HL-60 (cell line): ENCODE results near the gene FBXL7.

Source experiments
- DNase-seq, 2 experiments: peaks; one replicate each; pipeline ENCODE4 v3.0.0-alpha.2; 2010 to 2020; ENCODE audit warnings: low read depth in 1 of 2, low spot score in 1 of 2
- H3K27ac ChIP-seq: fragments of 250-450 bp; sonication (Bioruptor Pico); replicated peaks from 2 replicates; pipeline ENCODE4 v1.5.1; 2020; ENCODE audit warnings: mild to moderate bottlenecking, moderate library complexity
- H3K27me3 ChIP-seq: fragments of 250-450 bp; sonication (Bioruptor Pico); 2 replicates; pipeline ENCODE4 v1.5.1; 2021; ENCODE audit warnings: mild to moderate bottlenecking, moderate library complexity; ENCODE audit not compliant: insufficient read depth, poor library complexity, severe bottlenecking
- H3K4me3 ChIP-seq: replicated peaks from 2 replicates; pipeline ENCODE4 v1.5.1; 2011; ENCODE audit warnings: mild to moderate bottlenecking, control low read depth, low read length; ENCODE audit not compliant: insufficient read depth
- CTCF ChIP-seq: IDR thresholded peaks from one replicate; pipeline ENCODE4 v1.5.1; 2011; ENCODE audit warnings: low read length, control low read depth, inconsistent platforms; ENCODE audit not compliant: insufficient read depth
- GABPA ChIP-seq: IDR thresholded peaks from 2 replicates; pipeline ENCODE4 v1.6.1; 2012; ENCODE audit warnings: low read depth
- POLR2AphosphoS5 ChIP-seq: IDR thresholded peaks from 2 replicates; pipeline ENCODE4 v1.6.1; 2012; ENCODE audit warnings: low read depth
- REST ChIP-seq: IDR thresholded peaks from 2 replicates; pipeline ENCODE4 v1.6.1; 2012; ENCODE audit warnings: low read depth; ENCODE audit not compliant: insufficient replicate concordance
- SPI1 ChIP-seq: IDR thresholded peaks from 2 replicates; pipeline ENCODE4 v1.6.1; 2012; ENCODE audit warnings: low read depth, mild to moderate bottlenecking, borderline replicate concordance

The FBXL7 gene

GRCh38 chr5:15722305-15722704 is 222.3 kb downstream of the FBXL7 start:
- no peak overlapping the region for H3K27ac ChIP-seq
- no peak for DNase-seq
- no peaks in the 10 kb centered on the region for H3K27me3 ChIP-seq
- TF ChIP-seq GABPA (no peak), POLR2AphosphoS5 (no peak), SPI1 (no peak), REST (no peak), CTCF (no peak)
- no peak overlapping the region for H3K4me3 ChIP-seq

GRCh38 chr5:15727375-15727774 is 227.4 kb downstream of the FBXL7 start:
- no peaks in the 10 kb centered on the region for H3K27me3 ChIP-seq
- DNase-seq: no peak
- no peak overlapping the region for H3K27ac ChIP-seq
- TF ChIP-seq REST (no peak), CTCF (no peak), POLR2AphosphoS5 (no peak), SPI1 (no peak), GABPA (no peak)
- H3K4me3 ChIP-seq: no peak overlapping the region

GRCh38 chr5:15728811-15729210 is 228.8 kb downstream of the FBXL7 start:
- H3K27me3 ChIP-seq: no peaks in the 10 kb centered on the region
- TF ChIP-seq POLR2AphosphoS5: no peak
- TF ChIP-seq GABPA: no peak
- TF ChIP-seq CTCF: no peak
- TF ChIP-seq REST: no peak
- no peak for TF ChIP-seq SPI1

More at GRCh38 chr5:15728811-15729210, 228.8 kb downstream of the FBXL7 start:
- no peak for DNase-seq
- Histone ChIP-seq H3K4me3 (no peak overlapping the region), H3K27ac (no peak overlapping the region)
